PFSK-1 (cell line): ENCODE data around the gene SDK1.

ENCODE experiments used
- FOXP2 ChIP-seq: optimal IDR thresholded peaks from 2 replicates; pipeline ENCODE3; 2011; ENCODE audit warnings: borderline replicate concordance, control low read depth, inconsistent platforms; ENCODE audit not compliant: insufficient read depth; ENCODE audit errors: extremely low read length, extremely low read depth
- POLR2AphosphoS5 ChIP-seq: IDR thresholded peaks from 2 replicates; pipeline ENCODE4 v1.6.1; 2012; ENCODE audit warnings: low read depth, mild to moderate bottlenecking, control low read depth, low read length, moderate library complexity
- REST ChIP-seq, 2 experiments: IDR thresholded peaks; 2 replicates each; pipeline versions ENCODE4 v1.6.1 to v1.8.0; 2011 to 2012; ENCODE audit warnings: low read depth in 2 of 2, low read length in 2 of 2, control low read depth in 1 of 2, inconsistent platforms in 1 of 2, mild to moderate bottlenecking in 1 of 2, moderate library complexity in 1 of 2; ENCODE audit not compliant: insufficient read depth in 1 of 2
- SIN3A ChIP-seq: IDR thresholded peaks from 2 replicates; pipeline ENCODE4 v1.6.1; 2012; ENCODE audit warnings: mild to moderate bottlenecking, low read length, moderate library complexity, borderline replicate concordance; ENCODE audit not compliant: insufficient read depth
- TAF1 ChIP-seq: IDR thresholded peaks from 2 replicates; pipeline ENCODE4 v1.6.1; 2012; ENCODE audit warnings: low read length, control low read depth, borderline replicate concordance; ENCODE audit not compliant: insufficient read depth

Gene SDK1

DNA sequence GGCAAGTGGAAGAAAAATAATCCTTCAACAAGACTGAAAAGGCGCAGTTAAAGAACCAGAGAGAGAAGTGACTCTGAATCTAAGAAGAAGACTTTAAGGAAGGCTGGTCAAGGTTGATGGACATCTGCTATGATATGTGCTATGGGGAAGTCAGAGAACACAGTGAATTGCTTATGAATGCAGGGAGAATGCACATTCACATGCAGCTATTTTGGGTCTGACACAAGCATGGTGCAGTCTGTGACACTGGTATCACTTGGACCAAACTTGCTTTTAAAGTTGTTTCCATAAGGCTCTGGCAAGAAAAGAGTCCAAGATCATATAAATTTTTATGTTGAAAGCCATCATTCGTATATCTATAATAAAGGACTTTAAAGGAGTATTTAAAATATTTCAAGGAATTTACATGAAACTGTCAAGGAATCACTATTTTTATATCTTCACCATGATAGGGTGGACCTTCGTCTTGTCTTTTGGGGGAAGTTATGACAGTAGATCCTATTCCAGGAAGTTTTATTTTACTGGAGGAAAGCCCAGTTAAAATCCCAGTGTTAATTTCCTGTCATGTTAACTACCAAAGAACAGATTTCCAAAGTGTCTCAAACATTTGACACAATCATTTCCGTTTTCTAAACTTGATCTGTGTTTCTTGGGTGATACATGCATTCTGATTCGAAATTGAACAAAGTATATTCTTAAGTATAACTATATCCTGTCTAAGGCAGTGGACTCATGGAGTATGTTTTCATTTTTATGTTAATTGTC, 239.6 kb downstream of the SDK1 start:
- no peak for TF ChIP-seq POLR2AphosphoS5
- TF ChIP-seq SIN3A, result no peak
- no peak for TF ChIP-seq TAF1
- TF ChIP-seq FOXP2, result no peak
- TF ChIP-seq REST (IDR thresholded peaks at IDR 0.05; ENCODE audit: insufficient read depth in 1 of 2, low read depth in 2 of 2, low read length in 2 of 2), result no peak

- TF ChIP-seq REST (IDR thresholded peaks at IDR 0.05; ENCODE audit: insufficient read depth in 1 of 2, low read depth in 2 of 2, low read length in 2 of 2), result no peak
- no peak for TF ChIP-seq FOXP2
- TF ChIP-seq POLR2AphosphoS5, result no peak
- no peak for TF ChIP-seq TAF1
- no peak for TF ChIP-seq SIN3A
Measured at GRCh38 chr7:3544202-3544601, 243.2 kb downstream of the SDK1 start.

GRCh38 chr7:3548815-3549214, 247.8 kb downstream of the SDK1 start:
- TF ChIP-seq POLR2AphosphoS5 (no peak), REST (IDR thresholded peaks at IDR 0.05; ENCODE audit: insufficient read depth in 1 of 2, low read depth in 2 of 2, low read length in 2 of 2) (no peak), FOXP2 (no peak), SIN3A (no peak), TAF1 (no peak)

GRCh38 chr7:3549601-3550000, 248.5 kb downstream of the SDK1 start:
- no peak for TF ChIP-seq POLR2AphosphoS5
- TF ChIP-seq REST (IDR thresholded peaks at IDR 0.05; ENCODE audit: insufficient read depth in 1 of 2, low read depth in 2 of 2, low read length in 2 of 2), result no peak
- TF ChIP-seq SIN3A, result no peak
- TF ChIP-seq TAF1, result no peak
- no peak for TF ChIP-seq FOXP2

GRCh38 chr7:3551536-3551935, 250.5 kb downstream of the SDK1 start:
- TF ChIP-seq POLR2AphosphoS5, result no peak
- no peak for TF ChIP-seq TAF1
- no peak for TF ChIP-seq SIN3A
- TF ChIP-seq FOXP2, result no peak
- TF ChIP-seq REST (IDR thresholded peaks at IDR 0.05; ENCODE audit: insufficient read depth in 1 of 2, low read depth in 2 of 2, low read length in 2 of 2), result no peak
